Activated CD4-positive, alpha-beta T cell treated with anti-CD3 and anti-CD28 coated beads, Interleukin-2, amount 10 ng/mL, durations not matched to agents 24 days and 14 days (primary cell): ENCODE results near the gene NRDE2. TPM values are rescaled to one million over a fixed set of nuclear protein-coding genes. Genes with fewer than 3 reads are reported as not detected.

Experiments
- DNase-seq: peaks from one replicate; pipeline ENCODE4 v3.0.0; 2022
- H3K27ac Mint-ChIP-seq: one replicate; pipeline ENCODE4 v1.8.0; 2022; ENCODE audit warnings: mild to moderate bottlenecking, mixed read lengths
- H3K27me3 Mint-ChIP-seq: one replicate; pipeline ENCODE4 v1.8.0; 2022; ENCODE audit warnings: mixed read lengths
- H3K36me3 Mint-ChIP-seq: one replicate; pipeline ENCODE4 v1.8.0; 2022; ENCODE audit warnings: low read depth, mild to moderate bottlenecking, mixed read lengths
- H3K4me1 Mint-ChIP-seq: one replicate; pipeline ENCODE4 v1.8.0; 2021; ENCODE audit warnings: mixed read lengths
- H3K4me3 Mint-ChIP-seq: one replicate; pipeline ENCODE4 v1.8.0; 2022; ENCODE audit warnings: mild to moderate bottlenecking, moderate library complexity, mixed read lengths
- H3K9me3 Mint-ChIP-seq: one replicate; pipeline ENCODE4 v1.8.0; 2021; ENCODE audit warnings: mixed read lengths
- intact Hi-C: fragments of 100-400 bp; cut with micrococcal nuclease; formaldehyde crosslinking; loops from one replicate; pipeline ENCODE4 v1.15.1; 2023
- total RNA-seq: library from RNA; stranded (reverse); gene quantifications from 2 replicates; pipeline ENCODE4 v1.2.3, GENCODE V29; 2022

Gene NRDE2
- total RNA-seq, 1 donor from 2014 or later: 22.8 TPM

DNA sequence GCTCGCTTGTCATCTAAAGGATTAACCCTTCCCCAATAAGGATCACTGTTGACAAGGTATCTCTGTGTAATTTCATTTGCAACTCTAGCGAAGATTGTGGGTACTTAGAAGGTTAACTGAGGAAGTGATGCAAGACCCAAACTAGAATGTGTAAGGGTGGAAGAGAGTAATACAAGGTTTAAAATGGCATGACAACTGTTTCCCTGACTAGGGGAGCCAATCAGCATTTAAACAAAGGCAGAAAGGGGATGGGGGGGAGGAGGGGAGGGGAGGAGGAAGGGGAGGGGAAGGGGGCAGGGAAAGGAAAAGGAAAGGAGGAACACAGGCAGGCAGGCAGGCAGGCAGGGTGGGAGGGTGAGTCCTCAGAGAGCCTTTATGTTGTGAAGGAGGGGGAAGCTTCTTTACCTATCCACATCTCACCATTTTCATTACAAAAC, 31.1 kb downstream of the NRDE2 start:
- Mint-ChIP-seq H3K4me1 (peaks cover 12% of the 10 kb centered on the region), H3K4me3 (peak overlapping the region; percentile 5), H3K27ac (peak overlapping the region; percentile 78), H3K9me3 (no peaks in the 10 kb centered on the region), H3K27me3 (no peaks in the 10 kb centered on the region), H3K36me3 (peaks cover 26% of the 10 kb centered on the region)
- no peak for DNase-seq
- intact Hi-C loops: loop anchor here (2.0 kb wide), 2 partner anchors 218 to 396 kb away; no protein-coding TSS in a partner anchor

DNA sequence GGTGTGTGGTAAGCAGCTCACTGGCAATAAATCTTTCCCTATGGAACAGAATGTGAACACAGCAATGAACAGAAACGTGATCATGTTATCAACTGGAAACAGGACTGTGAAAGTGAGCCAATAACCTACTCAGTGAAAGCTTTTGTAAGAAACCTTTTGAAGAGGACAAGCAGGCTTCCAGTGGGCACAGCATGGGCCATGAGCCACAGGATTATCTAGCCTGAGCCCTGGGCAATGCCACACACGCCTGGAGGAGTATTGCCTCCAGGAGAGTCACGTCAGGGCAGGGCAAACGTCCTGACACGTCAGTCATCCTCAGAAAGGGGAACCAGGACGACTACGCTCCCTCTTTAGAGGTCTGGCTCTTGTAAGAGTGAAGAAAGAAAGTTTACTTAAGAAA, 32.3 kb downstream of the NRDE2 start:
- no peak overlapping the region for H3K27ac Mint-ChIP-seq
- H3K36me3 Mint-ChIP-seq: peaks cover 25% of the 10 kb centered on the region
- no peak for DNase-seq

DNA sequence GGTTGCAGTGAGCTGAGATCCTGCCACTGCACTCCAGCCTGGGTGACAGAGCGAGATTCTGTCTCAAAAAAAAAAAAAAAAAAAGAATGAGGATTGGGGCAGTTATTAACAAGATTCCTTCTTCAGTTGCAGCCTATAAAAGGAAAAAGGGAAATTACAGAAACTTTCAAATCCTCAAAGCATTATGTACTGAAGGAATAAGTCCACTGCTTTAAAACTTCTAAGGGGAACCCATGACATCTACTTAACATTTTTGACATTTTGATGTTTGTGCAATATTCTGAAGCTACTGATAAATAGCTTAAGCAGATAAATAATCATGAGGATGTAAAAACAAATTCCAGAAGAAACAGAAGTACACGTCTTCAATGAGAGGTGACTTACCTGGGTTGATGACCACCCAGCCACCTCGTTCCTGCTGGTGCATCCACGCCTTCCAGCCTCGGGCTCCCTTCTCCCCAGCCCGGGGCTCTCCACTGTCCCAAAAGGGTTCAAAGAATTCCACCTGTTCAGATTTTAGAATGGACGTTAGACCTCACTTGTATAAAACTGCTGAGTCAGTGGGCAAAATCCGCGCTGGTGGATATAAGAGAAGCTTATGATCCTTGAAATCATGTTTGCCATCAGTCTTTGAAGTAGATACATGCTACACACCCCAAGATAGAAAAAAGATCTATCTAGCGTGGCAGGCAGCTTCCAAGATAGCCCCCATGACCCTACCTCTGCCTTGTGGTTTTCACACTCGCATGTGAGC, 33.7 kb downstream of the NRDE2 start:
- DNase-seq: no peak
- H3K4me1 Mint-ChIP-seq: peaks cover 9% of the 10 kb centered on the region
- no peak overlapping the region for H3K27ac Mint-ChIP-seq
- intact Hi-C loops: no loop called here
- H3K9me3 Mint-ChIP-seq: no peaks in the 10 kb centered on the region
- H3K4me3 Mint-ChIP-seq: no peak overlapping the region
- no peaks in the 10 kb centered on the region for H3K27me3 Mint-ChIP-seq
- peaks cover 25% of the 10 kb centered on the region for H3K36me3 Mint-ChIP-seq

More for the DNA sequence above, 32.3 kb downstream of the NRDE2 start:
- Mint-ChIP-seq H3K4me3 (no peak overlapping the region), H3K4me1 (peaks cover 8% of the 10 kb centered on the region), H3K27me3 (no peaks in the 10 kb centered on the region), H3K9me3 (no peaks in the 10 kb centered on the region)
- intact Hi-C loops: no loop called here

DNA sequence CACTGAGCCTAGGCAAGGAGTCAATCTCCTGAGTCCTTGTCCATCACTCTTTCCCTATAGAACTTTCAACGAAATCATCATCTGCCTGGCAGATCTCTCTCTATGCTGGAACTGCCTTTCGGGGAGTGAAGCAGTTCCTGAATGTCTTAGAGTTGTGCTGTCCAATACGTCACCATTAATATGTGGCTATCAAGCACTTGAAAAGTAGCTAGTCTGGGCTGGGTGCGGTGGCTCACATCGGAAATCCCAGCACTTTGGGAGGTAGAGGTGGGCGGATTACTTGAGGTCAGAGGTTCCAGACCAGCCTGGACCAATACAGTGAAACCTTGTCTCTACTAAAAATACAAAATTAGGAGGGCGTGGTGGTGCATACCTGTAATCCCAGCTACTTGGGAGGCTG, 35.1 kb downstream of the NRDE2 start:
- Mint-ChIP-seq H3K4me1 (peaks cover 9% of the 10 kb centered on the region), H3K9me3 (no peaks in the 10 kb centered on the region), H3K4me3 (no peak overlapping the region), H3K27ac (no peak overlapping the region), H3K27me3 (no peaks in the 10 kb centered on the region), H3K36me3 (peaks cover 21% of the 10 kb centered on the region)
- no peak for DNase-seq
- intact Hi-C loops: no loop called here

DNA sequence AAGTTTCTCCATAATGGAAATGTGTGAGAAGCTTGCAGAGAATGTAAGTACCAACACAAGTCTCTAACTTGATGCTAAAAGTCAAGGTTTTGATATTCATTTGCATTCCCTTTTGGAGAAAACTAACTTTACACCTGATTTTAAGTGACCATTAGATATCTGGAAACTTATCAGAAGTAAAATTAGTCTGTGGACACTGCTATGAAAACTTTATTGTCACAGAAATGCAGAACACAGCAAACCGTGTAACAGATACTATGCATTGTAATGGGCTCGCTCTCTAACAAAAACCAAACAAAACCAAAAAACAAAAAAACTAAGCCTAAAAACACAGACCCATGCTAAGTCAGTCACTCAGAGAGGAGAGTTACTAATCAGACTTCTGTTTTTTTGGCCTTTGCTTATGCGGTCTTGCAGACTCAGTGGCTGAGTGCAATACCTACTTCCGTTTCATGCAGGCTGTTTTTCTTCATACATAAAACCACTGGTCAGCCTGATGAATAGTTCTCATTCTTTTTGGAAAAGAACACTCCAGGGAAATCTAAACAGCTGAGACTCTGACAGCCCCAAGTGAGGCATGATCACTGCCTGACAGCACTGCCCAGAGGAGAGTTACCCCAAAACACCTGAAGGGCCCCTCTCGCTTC, 35.7 kb downstream of the NRDE2 start:
- peaks cover 7% of the 10 kb centered on the region for H3K4me1 Mint-ChIP-seq
- H3K9me3 Mint-ChIP-seq: no peaks in the 10 kb centered on the region
- H3K36me3 Mint-ChIP-seq: peaks cover 22% of the 10 kb centered on the region
- H3K4me3 Mint-ChIP-seq: no peak overlapping the region
- intact Hi-C loops: no loop called here
- H3K27ac Mint-ChIP-seq: no peak overlapping the region
- H3K27me3 Mint-ChIP-seq: no peaks in the 10 kb centered on the region
- DNase-seq: no peak

DNA sequence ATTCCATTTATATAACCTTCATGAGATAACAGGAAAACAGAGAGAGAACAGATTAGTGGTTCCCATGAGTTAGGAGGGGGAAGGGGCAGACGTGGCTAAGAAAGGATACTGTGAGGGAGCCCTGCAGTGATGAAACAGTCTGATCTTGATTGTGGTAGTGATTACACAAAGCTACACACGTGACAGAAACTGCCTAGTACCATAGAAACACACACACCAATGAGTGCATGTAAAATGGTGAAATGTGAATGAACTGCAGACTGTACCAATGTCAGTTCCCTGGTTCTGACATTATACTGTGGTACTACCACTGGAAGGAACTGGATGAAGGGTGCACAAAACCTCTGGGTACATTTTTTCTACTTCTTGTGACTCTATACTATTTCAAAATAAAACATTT, 36.9 kb downstream of the NRDE2 start:
- no peak overlapping the region for H3K27ac Mint-ChIP-seq
- H3K4me3 Mint-ChIP-seq: no peak overlapping the region
- H3K27me3 Mint-ChIP-seq: no peaks in the 10 kb centered on the region
- intact Hi-C loops: no loop called here
- DNase-seq: no peak
- peaks cover 16% of the 10 kb centered on the region for H3K36me3 Mint-ChIP-seq
- H3K9me3 Mint-ChIP-seq: no peaks in the 10 kb centered on the region
- peaks cover 1% of the 10 kb centered on the region for H3K4me1 Mint-ChIP-seq

DNA sequence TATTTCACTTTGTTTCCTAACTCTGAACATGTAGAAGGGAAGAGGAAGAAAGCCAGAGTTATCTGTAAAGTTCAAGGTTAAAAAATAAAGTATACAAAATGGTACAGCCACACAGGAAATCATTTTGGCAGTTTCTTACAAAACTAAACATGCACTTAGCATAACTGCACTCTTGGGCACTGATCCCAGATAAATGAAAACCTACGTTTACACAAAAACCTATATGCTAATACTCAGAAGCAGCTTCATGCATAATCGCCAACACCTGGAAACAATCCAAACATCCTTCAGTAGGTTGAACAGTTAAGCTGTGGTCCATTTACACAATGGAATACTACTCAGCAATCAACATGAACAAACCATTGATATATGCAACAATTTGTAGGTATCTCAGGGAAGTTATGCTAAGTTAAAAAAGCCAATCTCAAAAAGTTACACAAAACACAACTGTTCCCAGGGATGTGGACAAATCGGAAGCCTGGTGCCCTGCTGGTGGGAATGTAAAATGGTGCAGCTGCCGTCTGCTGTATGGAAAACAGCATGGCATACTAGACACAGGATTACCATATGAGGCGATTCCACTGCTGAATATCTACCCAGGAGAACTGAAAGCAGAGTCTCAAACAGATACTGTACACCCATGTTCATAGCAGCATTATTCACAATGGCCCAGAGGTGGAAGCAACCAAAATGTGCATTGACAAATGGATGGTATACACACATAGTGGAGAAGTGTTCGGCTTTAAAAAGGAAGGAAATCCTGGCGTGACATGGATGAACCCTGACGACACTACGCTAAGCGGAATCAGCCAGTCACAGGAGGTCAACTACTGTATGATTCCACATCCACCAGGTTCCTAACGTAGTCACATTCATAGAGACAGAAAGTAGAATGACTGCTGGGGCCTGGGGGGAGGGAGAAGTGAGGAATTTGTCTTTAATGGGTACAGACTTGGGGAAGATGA, 37.7 kb downstream of the NRDE2 start:
- DNase-seq: no peak
- Mint-ChIP-seq H3K4me1 (peaks cover 1% of the 10 kb centered on the region), H3K9me3 (no peaks in the 10 kb centered on the region), H3K4me3 (no peak overlapping the region), H3K27me3 (no peaks in the 10 kb centered on the region), H3K27ac (no peak overlapping the region), H3K36me3 (peaks cover 16% of the 10 kb centered on the region)
- intact Hi-C loops: no loop called here

DNA sequence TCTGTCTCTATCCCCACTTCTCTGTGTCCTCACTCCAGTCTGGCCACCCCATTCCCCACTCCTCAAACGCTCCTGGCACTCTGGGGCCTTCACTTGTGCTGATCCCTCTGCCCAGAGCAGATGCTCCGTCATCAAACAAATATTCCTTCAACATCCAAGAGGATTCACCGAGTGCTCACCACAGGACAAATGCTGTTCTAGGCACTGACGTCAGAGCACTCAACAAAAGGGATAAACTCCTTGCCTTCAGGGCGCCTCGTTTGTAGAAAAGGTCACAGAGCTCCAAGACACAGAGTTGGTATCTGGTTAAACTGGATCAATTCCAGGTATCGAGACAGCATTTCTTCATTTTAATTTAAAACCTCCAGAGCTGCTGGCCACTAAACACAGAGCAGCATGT, 40.0 kb downstream of the NRDE2 start:
- no peak for DNase-seq
- H3K9me3 Mint-ChIP-seq: no peaks in the 10 kb centered on the region
- intact Hi-C loops: no loop called here
- H3K27ac Mint-ChIP-seq: no peak overlapping the region
- H3K4me1 Mint-ChIP-seq: peaks cover 1% of the 10 kb centered on the region
- H3K4me3 Mint-ChIP-seq: no peak overlapping the region
- peaks cover 17% of the 10 kb centered on the region for H3K36me3 Mint-ChIP-seq
- no peaks in the 10 kb centered on the region for H3K27me3 Mint-ChIP-seq

DNA sequence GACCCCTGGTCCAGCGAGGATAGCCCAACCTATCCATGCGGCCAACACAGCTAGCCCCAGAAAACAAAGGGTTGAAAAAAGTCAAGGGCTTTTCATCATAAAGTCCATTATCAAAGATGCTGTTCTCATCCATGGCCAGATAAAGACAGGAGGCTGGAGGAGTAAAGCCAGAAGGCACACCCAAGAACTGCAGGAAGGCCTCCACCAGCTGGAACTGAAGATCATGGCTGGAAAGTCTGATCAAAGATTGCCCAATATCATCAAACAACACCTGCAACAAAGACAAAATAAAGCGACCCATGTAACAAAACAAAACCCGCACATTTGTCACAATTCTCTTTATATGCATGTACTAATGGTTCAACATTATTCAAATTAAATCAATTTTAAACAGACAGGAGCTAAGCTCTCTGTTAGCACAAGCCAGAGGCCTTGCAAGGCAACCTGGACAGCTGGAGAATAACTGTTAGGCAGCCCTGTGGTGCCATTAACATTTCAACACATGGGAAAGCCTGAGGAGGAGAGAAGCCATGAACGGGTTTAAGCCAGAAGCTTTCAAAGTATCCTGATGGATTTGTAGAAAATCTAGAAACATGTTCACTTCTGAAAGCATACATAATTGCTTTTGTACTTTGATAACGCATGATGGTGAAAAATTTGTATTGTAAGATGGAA, 41.3 kb downstream of the NRDE2 start:
- Mint-ChIP-seq H3K4me1 (peaks cover 1% of the 10 kb centered on the region), H3K27ac (no peak overlapping the region), H3K4me3 (no peak overlapping the region), H3K9me3 (no peaks in the 10 kb centered on the region), H3K36me3 (peaks cover 21% of the 10 kb centered on the region), H3K27me3 (no peaks in the 10 kb centered on the region)
- no peak for DNase-seq
- intact Hi-C loops: no loop called here

DNA sequence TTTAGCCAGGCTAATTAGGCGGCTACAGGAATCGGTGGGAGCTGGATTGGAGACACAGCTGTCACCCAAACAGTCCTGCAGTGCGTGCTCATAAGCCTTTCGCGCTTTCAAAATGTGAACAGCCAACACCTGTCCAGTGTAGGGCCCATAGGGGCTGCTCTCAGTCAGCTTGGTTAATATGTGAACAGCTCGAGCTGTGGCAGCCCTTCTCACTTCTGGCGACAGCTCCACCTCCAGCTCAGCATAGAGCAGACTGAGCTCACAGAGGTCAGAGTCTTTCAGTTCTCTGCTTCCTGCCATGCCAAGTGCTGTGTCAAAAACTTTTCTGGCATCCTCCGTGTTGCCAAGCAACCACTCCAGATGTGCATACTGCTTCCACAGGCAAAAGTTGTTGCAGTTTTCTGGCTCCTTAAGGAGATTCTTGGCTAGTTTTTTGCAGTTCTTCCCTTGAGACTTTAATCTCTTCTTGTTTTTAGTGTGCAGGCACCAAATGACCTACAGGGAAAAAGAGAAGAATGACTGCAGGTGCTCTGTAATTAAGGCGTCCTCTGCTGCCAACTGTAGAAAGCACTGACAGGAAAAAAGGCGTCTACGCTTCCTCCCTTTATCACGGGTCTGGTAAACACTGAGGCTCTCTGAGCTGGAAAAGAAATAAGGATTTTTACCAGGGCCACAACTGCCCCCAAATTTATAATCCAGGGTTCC, 42.9 kb downstream of the NRDE2 start:
- Mint-ChIP-seq H3K27me3 (no peaks in the 10 kb centered on the region), H3K27ac (no peak overlapping the region), H3K36me3 (peaks cover 18% of the 10 kb centered on the region), H3K4me1 (no peaks in the 10 kb centered on the region), H3K9me3 (no peaks in the 10 kb centered on the region), H3K4me3 (no peak overlapping the region)
- intact Hi-C loops: no loop called here
- DNase-seq: no peak

DNA sequence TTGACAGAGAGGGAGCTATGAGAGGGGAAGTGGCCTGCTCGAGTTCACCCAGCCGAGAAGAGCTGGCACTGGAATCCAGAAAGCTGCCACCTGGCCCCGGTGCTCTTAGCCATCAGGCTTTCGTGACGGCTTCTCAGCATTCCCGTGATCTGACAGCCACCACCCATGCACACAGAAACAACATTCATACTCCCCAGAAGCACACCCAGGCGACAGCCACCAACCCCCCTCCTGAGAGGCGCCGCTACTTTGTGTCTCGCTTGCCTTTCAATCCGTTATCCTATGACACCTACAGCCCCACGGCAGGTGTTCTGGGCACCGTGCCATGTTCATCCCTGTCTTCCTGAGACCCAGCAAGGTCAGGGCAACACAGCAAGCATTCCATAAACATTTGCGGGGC, 44.0 kb downstream of the NRDE2 start:
- no peak overlapping the region for H3K4me3 Mint-ChIP-seq
- no peaks in the 10 kb centered on the region for H3K4me1 Mint-ChIP-seq
- H3K27me3 Mint-ChIP-seq: no peaks in the 10 kb centered on the region
- no peaks in the 10 kb centered on the region for H3K9me3 Mint-ChIP-seq
- H3K36me3 Mint-ChIP-seq: peaks cover 18% of the 10 kb centered on the region
- intact Hi-C loops: no loop called here
- H3K27ac Mint-ChIP-seq: no peak overlapping the region
- no peak for DNase-seq

DNA sequence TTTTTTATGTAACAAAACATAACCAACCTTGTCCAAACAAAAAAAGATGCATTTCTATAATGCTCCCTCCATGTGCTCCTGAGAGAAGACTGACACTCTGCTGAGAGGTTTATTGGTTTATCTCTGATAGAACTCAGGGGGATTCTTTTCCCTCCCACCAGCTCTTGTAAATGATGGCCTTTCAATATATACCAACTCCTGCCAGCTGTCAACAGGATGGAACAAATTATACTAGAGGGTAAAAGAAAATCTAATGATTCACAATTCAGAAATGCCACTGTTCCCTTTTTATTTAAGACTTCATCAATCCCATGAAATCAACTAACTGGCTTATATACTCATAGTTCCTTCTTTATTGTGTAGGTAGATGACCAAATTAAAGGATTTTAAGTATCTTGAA, 50.0 kb downstream of the NRDE2 start:
- no peak overlapping the region for H3K27ac Mint-ChIP-seq
- H3K36me3 Mint-ChIP-seq: peaks cover 12% of the 10 kb centered on the region
- no peak overlapping the region for H3K4me3 Mint-ChIP-seq
- intact Hi-C loops: no loop called here
- no peaks in the 10 kb centered on the region for H3K9me3 Mint-ChIP-seq
- H3K27me3 Mint-ChIP-seq: no peaks in the 10 kb centered on the region
- no peak for DNase-seq
- no peaks in the 10 kb centered on the region for H3K4me1 Mint-ChIP-seq

DNA sequence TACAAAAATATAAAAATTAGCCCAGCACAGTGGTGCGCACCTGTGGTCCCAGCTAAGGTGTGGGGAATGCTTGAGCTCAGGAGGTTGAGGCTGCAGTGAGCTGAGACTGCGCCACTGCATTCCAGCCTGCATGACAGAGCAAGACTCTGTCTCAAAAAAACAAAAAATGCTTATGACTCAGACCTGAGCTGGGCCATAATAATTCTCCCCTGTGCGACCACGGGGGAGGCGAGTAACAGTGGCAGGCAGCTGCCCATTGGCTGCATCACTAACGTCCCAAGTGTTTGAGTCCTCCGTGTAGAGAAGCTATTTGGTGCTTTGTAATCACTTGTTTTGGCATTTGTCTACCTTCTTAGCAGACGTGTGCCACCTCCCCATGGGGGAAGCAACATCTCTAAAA, 50.5 kb downstream of the NRDE2 start:
- peaks cover 13% of the 10 kb centered on the region for H3K36me3 Mint-ChIP-seq
- DNase-seq: no peak
- no peak overlapping the region for H3K4me3 Mint-ChIP-seq
- intact Hi-C loops: no loop called here
- peaks cover 4% of the 10 kb centered on the region for H3K4me1 Mint-ChIP-seq
- H3K27me3 Mint-ChIP-seq: no peaks in the 10 kb centered on the region
- no peaks in the 10 kb centered on the region for H3K9me3 Mint-ChIP-seq
- H3K27ac Mint-ChIP-seq: no peak overlapping the region
